Tracheal epithelial cell (primary cell): Measurements from ENCODE around the gene HEATR3. TPM values are rescaled to one million over a fixed set of nuclear protein-coding genes. Genes with fewer than 3 reads are reported as not detected.

Experiments
- total RNA-seq: library from RNA; depleted of rRNA; stranded (reverse); fragments of >200 nt; gene quantifications from 2 replicates; pipeline ENCODE4 v1.2.1, GENCODE V29; 2014

Gene HEATR3
- total RNA-seq = 36.4 and 41.3 TPM in 2 replicates

GRCh38 chr16:50065624-50066481 is at the start of gene HEATR3:
Gene HEATR3 (plus strand): TSS chr16:50065970. CDS start chr16:50066132, 162 bp downstream.

GRCh38 chr16:50024684-50025536 is 40.9 kb upstream of the HEATR3 start, which contains the start of gene CNEP1R1:
Gene CNEP1R1 (plus strand): TSS chr16:50025225. CDS start chr16:50025316, 91 bp downstream.

GRCh38 chr16:50152807-50153595 is 87.2 kb downstream of the HEATR3 start, which contains the start of gene TENT4B:
Gene TENT4B (plus strand): TSS chr16:50153306. CDS start chr16:50153622, 316 bp downstream.

Other genes with a start within 250 kb of the HEATR3 start
- gene ZNF423, start 209.9 kb upstream of the HEATR3 start, total RNA-seq = under 0.01 and 0.21 TPM in 2 replicates
- 13.6 and 20.7 TPM in 2 replicates for gene CNEP1R1, start 40.7 kb upstream of the HEATR3 start, total RNA-seq
- gene TENT4B, start 87.3 kb downstream of the HEATR3 start, total RNA-seq = 11.3 and 14.7 TPM in 2 replicates
- gene ADCY7, start 200.6 kb downstream of the HEATR3 start, total RNA-seq = 25.6 and 55.2 TPM in 2 replicates